Amniotic epithelial cell (primary cell): Measurements from ENCODE around the gene LSM7.

ENCODE experiments used
- DNase-seq: peaks from one replicate; pipeline ENCODE4 v3.0.0-alpha.2; 2010; ENCODE audit warnings: low read depth

Gene LSM7

DNA sequence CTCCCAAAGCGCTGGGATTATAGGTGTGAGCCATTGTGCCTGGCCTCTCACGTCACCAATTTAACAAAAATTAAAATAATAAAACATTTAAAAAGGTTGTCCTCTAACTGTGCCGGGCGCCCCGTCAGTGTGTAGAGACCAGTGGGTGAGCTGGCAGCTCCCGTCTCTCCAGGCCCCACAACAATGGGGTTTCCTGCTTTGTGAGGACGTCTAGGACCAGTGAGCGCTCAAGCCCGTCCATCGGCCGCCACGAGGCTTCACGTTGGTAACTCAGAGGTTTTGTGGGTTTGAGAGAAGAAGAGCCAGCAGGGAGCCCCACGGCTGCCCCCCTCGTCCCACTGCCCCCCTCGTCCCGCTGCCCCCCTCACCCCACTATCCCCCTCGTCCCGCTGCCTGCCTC lies 4.7 kb downstream of the LSM7 start:
- DNase-seq = no peak

DNA sequence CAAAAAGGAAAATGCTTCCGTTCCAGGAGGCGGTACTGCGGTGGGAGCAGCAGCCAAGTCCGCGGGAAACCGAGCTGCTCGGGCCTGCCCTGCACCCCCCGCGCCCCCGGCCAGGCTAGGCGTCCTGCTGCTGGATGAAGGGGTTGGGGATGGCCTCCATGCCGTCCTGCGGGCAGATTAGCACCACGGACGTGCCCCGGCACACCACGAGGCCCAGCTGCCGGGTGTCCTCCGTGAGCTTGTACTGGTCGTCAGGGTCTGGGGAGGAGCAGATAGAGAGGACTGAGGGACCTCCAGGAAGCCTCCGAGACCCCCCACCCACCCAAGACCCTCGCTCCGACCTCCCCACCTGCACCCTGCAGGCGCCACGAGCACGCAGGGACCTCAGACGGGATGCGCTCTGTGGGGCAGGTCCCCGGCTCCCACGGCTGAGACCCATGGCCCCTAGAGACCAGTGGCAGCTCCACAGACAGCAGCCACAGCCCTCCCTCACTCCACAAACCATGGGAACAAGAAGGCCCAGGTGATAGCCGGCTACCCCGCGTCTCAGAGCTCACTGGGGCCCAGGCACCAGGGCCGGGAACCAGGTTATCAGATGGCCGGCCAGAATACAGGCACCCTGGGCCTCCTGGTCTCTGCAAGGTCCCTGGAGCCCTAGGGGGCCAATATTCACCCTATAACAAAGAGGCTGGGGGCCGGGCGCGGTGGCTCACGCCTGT lies 6.7 kb downstream of the LSM7 start:
- DNase-seq = no peak

DNA sequence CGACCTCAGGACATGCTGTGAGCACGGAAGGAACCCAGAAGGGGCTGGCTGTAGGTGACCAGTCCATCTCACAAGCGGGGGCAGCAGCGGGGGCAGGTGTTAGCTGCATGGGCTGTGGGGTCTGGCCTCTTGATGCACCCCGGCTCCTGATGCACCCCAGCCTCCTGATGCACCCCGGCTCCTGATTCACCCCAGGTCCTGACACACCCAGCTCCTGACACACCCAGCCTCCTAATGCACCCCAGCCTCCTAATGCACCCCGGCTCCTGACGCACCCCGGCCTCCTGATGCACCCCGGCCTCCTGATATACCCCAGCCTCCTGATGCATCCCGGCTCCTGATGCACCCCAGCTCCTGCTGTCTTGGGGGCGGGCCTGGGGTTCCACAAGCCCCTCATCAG lies 7.4 kb downstream of the LSM7 start:
- no peak for DNase-seq

DNA sequence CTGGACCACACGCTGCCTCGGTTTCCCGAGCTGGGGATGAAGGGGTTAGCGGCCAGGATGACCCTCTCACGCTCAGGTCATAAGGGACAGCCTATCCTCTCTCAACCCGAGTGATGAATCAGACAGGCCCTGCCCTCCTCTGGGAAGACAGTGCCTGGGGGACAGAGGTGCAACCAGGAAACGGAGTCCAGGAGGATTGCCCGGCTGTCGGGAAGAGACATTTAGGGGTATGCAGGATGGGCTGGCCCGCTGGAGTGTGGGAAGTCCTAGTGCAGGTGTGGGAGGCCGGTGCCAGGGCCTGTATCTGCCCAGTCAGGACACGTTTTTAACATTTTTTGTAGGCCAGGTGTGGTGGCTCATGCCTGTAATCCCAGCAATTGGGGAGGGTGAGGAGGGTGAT lies 8.3 kb downstream of the LSM7 start:
- DNase-seq = no peak

DNA sequence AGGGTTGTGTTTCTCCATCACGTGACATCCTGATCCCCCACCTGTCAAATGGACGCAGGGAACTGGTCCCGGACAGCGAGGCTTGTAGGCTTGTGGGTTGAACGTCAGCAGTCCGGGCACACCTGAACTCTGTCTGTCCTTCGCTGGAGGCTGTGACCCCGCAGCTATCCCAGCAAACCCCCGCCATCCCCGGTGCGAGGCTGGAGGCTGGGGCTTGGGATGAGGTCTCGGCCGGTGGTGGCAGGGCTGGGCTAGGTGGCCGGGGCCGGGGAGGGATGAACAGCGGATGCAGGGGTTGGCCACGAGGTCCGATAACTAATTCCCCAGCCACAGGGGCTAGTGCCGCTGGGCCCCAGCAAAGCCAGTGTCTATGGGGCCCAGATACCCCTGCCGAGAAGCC lies 8.8 kb downstream of the LSM7 start:
- DNase-seq = no peak

DNA sequence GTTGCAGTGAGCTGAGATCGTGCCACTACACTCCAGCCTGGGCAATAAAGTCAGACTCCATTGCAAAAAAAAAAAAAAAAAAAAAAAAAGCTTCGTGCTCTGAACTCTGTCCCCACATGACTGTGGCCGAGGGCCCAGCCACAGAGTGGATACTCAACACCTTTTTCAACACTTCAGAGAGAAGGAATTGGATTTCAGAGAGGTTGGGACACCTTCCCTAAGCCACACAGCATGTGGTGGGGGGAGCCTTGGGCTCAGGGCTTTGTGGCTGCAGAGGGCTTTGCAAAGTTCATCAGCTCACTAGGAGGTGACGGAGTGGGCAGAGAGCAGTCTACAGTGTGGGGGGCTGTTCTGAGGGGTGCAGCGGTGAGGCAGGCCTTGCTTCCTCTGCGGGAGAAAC lies 9.5 kb downstream of the LSM7 start:
- no peak for DNase-seq

DNA sequence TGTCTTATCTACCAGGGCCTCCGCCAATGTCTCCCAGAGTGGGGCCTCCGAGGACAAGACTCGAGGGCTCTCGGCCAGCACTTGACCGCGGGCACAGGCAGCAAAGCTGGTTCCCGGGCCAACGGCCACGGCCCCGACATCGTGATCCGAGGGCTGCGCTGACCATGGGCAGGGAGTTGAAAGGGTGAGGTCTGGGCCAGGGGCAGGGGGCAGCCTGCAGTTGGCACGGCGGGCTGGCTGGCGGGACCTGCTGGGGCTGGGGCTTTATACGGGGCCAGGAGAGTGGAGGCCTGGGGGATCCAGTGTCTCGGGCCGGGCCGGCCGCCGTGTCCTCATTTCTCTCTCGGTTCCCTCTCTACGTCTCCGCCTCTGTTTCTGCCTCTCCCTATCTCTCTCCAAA lies 10.6 kb downstream of the LSM7 start:
- DNase-seq = no peak

DNA sequence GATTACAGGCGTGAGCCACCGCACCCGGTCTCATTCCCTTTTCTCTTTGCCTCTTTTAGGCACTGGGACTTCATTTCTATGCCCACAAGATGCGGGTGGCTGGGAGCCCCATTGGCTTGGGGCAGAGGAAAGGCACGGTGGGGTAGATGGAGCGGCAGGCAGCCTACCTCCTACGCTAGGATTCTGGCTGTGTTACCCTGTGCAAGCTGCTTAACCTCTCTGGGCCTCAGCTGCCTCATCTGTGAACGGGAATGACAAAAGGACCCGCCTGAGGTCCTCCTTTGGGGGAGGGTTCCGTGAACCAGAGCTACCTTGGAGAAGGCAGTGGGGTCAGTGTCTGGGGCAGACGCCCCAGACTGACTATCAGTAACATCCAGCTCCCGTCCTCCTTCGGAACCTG lies 11.1 kb downstream of the LSM7 start:
- DNase-seq = no peak

DNA sequence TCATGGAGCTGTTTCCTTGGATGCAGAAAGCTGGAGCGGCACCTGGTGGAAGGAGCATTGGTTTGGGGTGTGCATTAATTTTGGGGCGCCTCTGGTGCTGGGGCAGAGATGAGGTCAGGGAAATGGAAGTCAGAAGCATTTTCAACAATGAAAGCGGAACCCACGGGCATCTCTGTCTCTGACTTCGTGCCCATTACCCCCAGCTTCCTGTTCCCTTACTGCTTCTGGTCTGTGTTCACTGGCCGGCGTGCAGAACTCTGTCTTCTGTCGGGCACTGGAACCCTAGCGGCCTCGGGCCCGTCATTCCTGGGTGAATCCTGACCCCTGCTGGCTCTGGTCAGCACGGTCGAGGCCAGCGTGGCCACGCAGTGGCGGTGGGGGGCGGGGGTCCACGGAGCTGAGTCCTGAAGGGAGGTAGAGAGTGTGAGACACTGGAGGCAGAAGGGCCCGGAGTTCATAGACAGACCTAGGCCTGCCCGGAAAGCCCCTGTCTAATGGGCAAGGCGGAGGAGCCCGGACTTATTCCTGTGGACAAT lies 12.5 kb downstream of the LSM7 start:
- peak; percentile 61 for DNase-seq

DNA sequence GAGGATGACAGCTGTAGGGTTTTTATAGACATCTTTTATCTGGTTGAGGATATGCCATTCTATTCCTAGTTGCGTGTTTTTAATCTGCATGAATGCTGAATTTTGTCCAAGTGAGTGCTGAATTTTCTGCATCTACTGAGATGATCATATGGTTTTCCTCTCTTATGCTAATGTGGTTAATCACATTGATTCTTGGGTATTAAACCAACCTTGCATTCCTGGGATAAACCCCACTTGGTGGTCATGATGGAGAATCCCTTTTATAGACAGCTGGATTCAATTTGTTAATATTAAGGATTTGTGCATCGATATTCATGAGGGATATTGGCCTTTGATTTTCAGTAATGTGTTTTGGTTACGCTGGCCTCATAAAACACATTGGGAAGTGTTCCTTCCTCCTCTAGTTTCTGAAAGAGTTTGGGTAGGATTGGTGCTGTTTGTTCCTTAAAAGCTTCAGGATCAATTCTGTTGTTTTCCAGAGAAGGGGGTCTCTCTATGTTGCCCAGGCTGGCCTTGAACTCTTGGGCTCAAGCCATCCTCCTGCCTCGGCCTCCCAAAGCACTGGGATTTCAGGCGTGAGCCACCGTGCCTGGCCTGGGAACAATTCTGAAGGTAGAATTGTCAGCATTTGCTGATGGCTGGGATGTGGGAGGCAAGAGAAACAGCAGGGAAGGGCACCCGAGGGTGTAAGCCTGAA lies 13.1 kb downstream of the LSM7 start:
- no peak for DNase-seq

DNA sequence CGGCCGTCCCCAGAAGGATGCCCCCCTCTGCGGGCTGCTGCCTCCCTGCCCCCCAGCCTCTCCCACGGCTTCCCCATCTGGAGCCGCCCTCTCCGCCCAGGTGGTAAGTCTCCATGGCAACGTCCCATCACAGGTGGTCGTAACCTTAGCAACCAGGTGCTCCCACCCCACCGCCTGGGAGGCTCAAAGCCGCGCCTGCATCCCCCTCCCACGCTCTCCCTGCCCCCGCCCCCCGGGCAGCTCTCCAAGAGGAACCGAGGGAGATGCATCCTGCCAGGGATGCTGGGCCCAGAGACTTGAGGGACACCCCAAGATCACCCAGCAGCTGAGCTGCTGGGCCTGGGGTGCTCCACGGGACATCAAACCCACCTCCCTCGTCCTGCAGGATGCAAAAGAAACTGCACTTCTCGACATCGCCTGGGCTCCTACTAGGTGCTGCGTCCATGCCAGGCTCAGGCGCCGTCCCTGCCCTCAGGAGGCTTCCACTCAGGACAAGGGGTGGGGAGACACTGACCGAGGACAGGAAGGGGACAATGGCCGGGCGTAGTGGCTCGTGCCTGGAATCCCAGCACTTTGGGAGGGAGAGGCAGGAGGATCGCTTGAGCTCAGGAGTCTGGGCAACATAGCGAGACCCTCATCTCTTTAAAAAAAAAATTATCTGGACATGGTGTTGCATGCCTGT lies 15.4 kb downstream of the LSM7 start:
- no peak for DNase-seq

DNA sequence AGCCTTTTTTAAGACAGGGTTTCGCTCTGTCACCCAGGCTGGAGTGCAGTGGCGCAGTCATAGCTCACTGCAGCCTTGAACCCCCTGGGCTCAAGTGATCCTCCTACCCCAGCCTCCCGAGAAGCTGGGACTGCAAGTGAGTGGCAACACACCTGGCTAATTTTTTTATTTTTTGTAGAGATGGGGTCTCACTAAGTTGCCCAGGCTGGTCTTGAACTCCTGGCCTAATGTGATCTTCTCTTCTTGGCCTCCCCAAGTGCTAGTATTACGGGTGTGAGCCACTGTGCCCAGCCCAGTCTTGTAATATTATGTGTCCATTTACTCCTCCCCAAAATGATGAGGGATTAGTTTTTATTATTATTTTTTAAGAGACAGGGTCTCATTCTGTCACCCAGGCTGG lies 17.3 kb downstream of the LSM7 start:
- no peak for DNase-seq

DNA sequence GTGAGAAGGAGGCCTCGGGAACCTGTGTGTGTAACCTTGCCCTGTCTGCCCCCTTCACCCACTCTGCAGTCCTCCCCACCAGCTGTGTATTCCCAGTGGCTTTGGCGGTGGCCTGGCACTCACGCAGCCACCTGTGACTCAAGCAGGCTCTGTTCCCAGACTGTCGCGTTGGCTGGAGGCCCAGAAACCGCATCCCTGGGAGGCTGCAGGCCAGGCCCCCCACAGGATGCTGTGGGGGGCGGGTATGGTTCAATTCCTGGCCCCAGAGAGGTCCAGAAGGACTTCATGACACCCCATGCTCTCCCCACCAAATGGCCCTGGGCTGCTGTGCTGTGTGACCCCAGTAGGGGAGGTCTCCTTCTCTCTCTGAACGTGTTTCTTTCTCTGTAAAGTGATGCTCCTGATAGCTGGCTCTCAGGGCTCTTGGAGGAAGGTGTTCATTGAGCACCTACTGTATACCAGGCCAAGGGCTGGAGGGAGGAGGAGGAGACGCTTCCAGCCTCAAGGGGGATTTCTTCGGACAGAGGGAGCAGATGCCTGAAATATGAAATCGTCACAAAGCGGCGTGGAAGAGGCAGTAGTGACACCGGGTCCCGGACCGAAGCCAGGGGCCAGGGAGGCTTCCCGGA lies 18.5 kb downstream of the LSM7 start:
- no peak for DNase-seq

DNA sequence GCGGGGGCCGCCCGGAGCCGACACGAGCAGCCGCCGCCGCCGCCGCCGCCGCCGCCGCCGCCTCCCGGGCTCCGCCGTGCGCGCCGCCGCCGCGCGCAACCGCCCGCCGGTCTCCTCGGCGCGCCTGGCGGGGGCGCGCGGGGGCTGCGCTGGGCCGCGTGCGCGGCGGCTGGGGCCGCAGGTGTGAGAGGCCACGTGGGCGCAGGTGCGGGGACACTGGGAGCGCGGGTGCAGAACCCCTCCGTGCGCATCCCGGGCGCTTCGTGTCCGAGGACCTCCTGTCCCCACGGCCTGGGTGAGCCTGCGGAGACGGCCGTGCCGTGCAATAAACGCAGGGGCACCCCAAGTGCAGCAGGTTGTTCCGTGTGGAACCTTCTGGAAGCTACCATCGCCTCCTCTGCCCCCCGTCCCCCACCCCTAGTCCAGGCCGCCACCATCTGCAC lies 20.3 kb downstream of the LSM7 start, which contains the start of gene LINGO3:
Gene LINGO3 (minus strand): TSS at position 41 of the 443 bp plus-strand sequence. CDS start 16,378 bp downstream, outside the sequence.
- no peak for DNase-seq

DNA sequence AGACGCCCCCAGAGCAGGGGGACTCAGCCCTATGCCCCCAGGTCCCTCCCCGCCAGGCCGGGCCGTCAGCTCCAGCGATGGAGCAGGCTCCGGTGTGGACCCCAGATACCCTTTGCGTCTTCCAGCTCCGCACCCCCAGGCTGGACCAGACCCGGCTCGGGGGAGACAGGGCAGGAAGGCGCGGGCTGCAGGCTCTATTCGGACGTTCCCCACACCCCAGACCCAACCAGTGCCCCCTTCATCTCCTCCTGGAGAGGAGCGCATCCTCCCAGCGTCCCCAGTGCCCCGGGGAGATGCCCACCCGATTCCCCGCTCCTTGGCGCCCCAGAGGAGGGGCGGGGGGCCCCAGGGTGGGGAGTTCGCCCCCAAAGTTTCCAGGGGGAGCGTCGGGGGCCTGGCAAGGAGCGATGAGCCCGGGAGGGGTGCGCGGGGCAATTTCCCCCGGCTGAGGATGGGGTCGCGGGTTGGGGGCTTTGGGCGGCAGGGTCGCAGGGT lies 20.8 kb downstream of the LSM7 start:
- no peak for DNase-seq

DNA sequence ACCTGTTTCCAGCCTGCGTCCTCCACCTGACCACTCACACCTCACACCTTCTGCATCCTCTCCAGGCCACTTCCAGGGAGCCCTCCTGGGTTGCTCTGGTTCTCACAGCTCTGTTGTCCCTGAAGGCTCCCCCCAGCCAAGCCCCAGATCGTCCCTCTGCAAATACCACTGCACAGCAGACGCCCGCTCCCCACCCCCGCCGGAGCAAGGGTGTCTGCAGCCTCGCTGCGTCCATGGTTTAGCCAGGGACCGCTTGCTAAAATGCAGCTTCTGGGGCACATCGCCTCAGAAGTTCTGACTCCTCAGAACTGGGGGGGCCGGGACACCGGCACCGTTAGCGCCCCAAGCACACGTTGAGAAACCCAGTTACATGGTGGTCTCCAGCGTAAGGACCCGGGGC lies 21.4 kb downstream of the LSM7 start:
- DNase-seq = no peak

DNA sequence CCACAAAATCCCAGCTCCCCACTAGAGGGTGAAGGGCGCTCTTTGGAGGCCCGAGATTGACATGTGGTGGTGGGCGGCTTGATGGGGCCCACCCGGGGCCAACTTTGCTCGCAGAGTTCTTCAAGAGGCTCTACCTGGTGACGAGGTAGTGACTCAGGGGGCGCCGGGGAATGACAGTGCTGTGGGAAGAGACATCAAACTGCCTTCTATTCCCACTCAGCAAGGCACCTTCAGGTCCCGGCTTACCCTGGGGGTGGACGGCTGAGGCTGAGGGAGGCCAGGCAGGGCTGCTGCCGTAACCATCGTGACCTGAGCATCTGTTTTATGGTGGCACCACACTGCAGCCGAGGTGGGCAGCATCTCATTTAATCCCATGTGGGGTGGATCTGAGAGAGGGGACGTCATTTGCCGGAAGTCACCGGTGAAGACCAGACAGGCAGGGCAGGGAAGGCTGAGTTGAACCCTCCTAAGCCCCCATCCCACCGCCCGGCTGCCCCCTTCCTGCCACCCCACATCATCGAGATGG lies 22.0 kb downstream of the LSM7 start:
- DNase-seq = no peak

DNA sequence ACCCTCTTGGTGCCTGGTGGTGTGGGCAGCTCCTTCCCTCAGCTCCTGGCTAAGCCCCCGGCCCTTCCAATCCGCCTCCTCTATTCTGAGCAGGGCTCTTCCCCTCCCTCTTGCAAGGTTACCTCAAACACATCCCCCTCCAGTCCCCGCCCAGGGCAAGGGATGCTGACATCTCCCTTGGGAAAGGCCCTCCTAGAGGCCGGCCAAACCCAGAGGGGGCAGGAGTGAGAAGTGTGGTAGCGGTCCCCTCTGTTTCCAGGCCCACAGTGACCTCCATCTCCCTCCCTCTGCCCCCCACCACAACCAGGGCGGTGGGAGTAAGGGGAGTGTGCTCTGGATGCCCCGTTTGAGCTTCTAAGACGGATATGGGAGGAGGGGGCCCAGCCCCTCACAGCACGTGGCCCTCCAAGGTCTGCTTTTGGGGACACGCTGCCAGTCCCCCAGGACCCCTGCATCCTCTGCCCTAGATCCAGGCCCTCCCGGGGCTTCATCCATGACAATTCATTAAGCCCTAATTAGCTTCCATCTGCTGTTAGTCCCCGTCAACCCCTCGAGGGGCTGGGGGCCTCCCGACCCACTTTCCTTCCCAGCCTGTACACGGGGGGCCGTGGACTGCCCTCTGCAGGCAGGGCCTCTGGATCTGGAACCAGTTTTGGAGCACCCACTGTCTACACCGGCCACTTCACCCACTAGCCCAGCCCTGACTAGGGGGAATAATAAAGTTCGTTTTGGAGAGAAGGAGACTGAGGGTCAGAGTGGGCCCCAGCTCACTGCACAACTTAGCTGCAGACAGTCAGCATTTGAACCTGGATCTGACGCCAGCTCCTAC lies 22.7 kb downstream of the LSM7 start:
- no peak for DNase-seq

DNA sequence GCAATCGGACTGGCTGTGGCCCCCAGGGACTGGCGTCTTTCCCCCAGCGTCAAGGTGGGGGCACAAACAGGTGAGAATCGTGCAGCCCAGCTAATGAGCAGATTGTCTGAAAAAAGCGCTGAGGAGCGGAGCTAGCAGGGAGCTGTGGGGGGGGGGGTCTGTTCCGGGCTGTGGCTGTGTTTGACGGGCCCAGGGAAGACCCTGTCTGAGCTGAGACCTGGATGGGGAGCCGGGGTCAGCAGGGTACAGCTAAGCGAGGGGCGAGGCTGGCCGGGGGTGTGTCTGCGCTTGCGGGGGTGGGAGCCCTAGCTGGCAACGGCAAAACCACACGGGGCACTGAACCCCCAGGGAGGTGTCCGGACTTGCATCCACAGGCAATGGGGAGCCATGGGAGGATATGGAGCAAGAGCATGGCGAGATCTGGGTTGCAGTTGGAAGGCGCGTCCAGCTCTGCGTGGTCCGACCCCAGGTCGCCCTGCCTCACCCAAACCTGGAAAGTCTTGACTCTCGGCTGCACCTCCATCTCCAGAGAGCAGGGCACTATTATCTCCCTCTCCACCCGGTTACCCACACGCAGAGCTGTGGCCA lies 25.1 kb downstream of the LSM7 start:
- DNase-seq = no peak

DNA sequence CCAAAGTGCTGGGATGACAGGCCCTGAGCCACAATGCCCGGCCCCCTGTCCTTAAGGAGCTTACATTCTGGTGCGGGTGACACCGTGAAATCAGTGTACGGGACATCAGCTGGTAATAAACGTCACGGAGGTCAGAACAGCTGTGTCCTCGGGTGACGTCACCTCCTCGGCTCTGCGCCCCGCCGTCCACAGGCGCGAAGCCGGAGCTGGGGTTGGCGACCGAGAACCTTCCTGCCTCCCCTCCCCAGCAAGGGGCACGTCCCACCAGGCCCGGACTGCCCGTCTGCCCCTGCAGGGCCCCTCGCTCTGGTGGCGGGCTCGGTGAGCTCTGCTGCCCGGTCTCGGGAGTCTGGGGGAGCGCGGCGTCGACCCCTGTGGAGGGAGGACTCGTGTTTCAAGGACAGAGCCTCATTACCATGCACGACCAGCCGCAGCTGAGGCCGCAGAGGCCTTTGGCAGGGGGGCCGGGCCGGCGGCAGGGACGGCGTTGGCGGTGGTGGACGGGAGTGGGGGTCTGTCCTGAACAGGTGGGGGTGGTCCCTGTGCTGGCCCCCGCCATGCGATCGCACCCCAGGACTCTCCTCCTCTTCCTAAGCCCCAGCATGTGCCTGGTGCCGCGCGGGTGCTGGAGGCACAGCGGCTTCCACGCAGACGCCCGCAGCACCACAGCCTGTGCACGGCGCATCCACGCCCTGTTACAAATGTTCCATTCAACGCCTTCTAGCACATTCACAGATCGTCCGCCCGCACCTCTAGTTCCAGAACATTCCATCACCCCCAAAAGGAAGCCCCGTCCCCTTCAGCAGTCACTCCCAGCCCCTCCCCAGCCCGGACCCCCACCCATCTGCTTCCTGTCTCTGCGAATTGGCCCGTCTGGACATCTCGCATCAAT lies 25.8 kb downstream of the LSM7 start:
- peak; percentile 16 for DNase-seq
